GM23338 (cell line): ENCODE results near the gene TSPAN3. TPM values are rescaled to one million over a fixed set of nuclear protein-coding genes. Genes with fewer than 3 reads are reported as not detected.

Experiments used
- ATAC-seq: fragments of 200-7000 bp; cut with Tn5 transposase; 3 replicates; pipeline ENCODE4 v1.9.1; 2020
- DNase-seq: peaks from one replicate; pipeline ENCODE4 v3.0.0-alpha.2; 2015; ENCODE audit warnings: low spot score
- H2AFZ ChIP-seq: fragments of 200-600 bp; sonication (generic); 2 replicates; pipeline ENCODE4 v1.8.0; 2016; ENCODE audit warnings: antibody characterized with exemption, mild to moderate bottlenecking, moderate library complexity
- H3F3A ChIP-seq: fragments of 200-600 bp; sonication (generic); replicated peaks from 2 replicates; pipeline ENCODE4 v1.8.0; 2017; ENCODE audit warnings: antibody characterized with exemption, mixed run types, low read depth
- H3K27ac ChIP-seq: fragments of 200-600 bp; sonication (generic); 2 replicates; pipeline ENCODE4 v1.6.1; 2016; ENCODE audit warnings: low read depth
- H3K27me3 ChIP-seq: fragments of 200-600 bp; sonication (generic); 2 replicates; pipeline ENCODE4 v1.8.0; 2016; ENCODE audit warnings: mild to moderate bottlenecking, mixed run types, moderate library complexity; ENCODE audit not compliant: insufficient read depth
- H3K36me3 ChIP-seq: fragments of 200-600 bp; sonication (generic); 2 replicates; pipeline ENCODE4 v1.8.0; 2016; ENCODE audit warnings: mild to moderate bottlenecking; ENCODE audit not compliant: insufficient read depth
- H3K4me1 ChIP-seq: fragments of 200-600 bp; sonication (generic); 2 replicates; pipeline ENCODE4 v1.8.0; 2016; ENCODE audit warnings: mild to moderate bottlenecking, moderate library complexity; ENCODE audit not compliant: insufficient read depth
- H3K4me2 ChIP-seq: fragments of 200-600 bp; sonication (generic); 2 replicates; pipeline ENCODE4 v1.7.1; 2017; ENCODE audit warnings: mixed run types
- H3K4me3 ChIP-seq: fragments of 200-600 bp; sonication (generic); 2 replicates; pipeline ENCODE4 v1.6.1; 2016; ENCODE audit warnings: mixed run types
- H3K79me2 ChIP-seq: fragments of 200-600 bp; sonication (generic); replicated peaks from 2 replicates; pipeline ENCODE4 v1.8.0; 2017; ENCODE audit warnings: mild to moderate bottlenecking; ENCODE audit not compliant: insufficient read depth
- H3K9me2 ChIP-seq: fragments of 200-600 bp; sonication (generic); 2 replicates; pipeline ENCODE4 v1.8.0; 2017; ENCODE audit not compliant: insufficient read depth
- H4K20me1 ChIP-seq: fragments of 200-600 bp; sonication (generic); replicated peaks from 2 replicates; pipeline ENCODE4 v1.8.0; 2017; ENCODE audit warnings: mild to moderate bottlenecking; ENCODE audit not compliant: insufficient read depth
- H3K27ac Mint-ChIP-seq: 2 replicates; pipeline ENCODE4 v1.8.0; 2020; ENCODE audit warnings: inconsistent platforms, mild to moderate bottlenecking, moderate library complexity, mixed read lengths
- H3K27me3 Mint-ChIP-seq: 3 replicates; pipeline ENCODE4 v1.8.0; 2022; ENCODE audit warnings: low read depth, mild to moderate bottlenecking, moderate library complexity, mixed read lengths, inconsistent platforms; ENCODE audit not compliant: insufficient read depth, poor library complexity
- H3K36me3 Mint-ChIP-seq: 3 replicates; pipeline ENCODE4 v1.8.0; 2021; ENCODE audit warnings: low read depth, mild to moderate bottlenecking, inconsistent platforms, moderate library complexity, mixed read lengths
- H3K4me1 Mint-ChIP-seq: 3 replicates; pipeline ENCODE4 v1.8.0; 2020; ENCODE audit warnings: mild to moderate bottlenecking, inconsistent platforms, mixed read lengths
- H3K4me3 Mint-ChIP-seq: 3 replicates; pipeline ENCODE4 v1.8.0; 2021; ENCODE audit warnings: moderate library complexity, mild to moderate bottlenecking, inconsistent platforms, mixed read lengths
- H3K9me3 Mint-ChIP-seq: 3 replicates; pipeline ENCODE4 v1.8.0; 2020; ENCODE audit warnings: moderate library complexity, mild to moderate bottlenecking, inconsistent platforms, mixed read lengths
- EZH2 ChIP-seq: fragments of 200-600 bp; sonication (generic); IDR thresholded peaks from one replicate; pipeline ENCODE4 v1.8.0; 2017; ENCODE audit warnings: antibody characterized with exemption, mild to moderate bottlenecking, low read depth; ENCODE audit not compliant: unreplicated experiment
- REST ChIP-seq: IDR thresholded peaks from one replicate; pipeline ENCODE4 v1.6.1; 2018; ENCODE audit warnings: antibody characterized with exemption; ENCODE audit not compliant: unreplicated experiment
- STAT1 ChIP-seq: IDR thresholded peaks from one replicate; pipeline ENCODE4 v1.6.1; 2016; ENCODE audit warnings: antibody characterized with exemption; ENCODE audit not compliant: unreplicated experiment
- ZNF114 ChIP-seq: fragments of 250-450 bp; sonication (Bioruptor Pico); IDR thresholded peaks from 2 replicates; pipeline ENCODE4 v1.5.0; 2020; ENCODE audit warnings: mild to moderate bottlenecking, moderate library complexity
- ZNF331 ChIP-seq: fragments of 250-450 bp; sonication (Bioruptor Pico); IDR thresholded peaks from 2 replicates; pipeline ENCODE4 v1.5.0; 2020; ENCODE audit warnings: low read depth, mild to moderate bottlenecking, moderate library complexity
- ZNF462 ChIP-seq: fragments of 250-450 bp; sonication (Bioruptor Pico); IDR thresholded peaks from 2 replicates; pipeline ENCODE4 v1.5.0; 2020; ENCODE audit warnings: mild to moderate bottlenecking, moderate library complexity
- polyA plus RNA-seq: library from polyadenylated mRNA; unstranded; fragments of >200 nt; fragmentation: Nextera tagmentation; extraction: Ambion mirVana; gene quantifications from 2 replicates; pipeline ENCODE4 v1.2.1, GENCODE V29; 2016
- total RNA-seq: library from RNA; depleted of rRNA; stranded (reverse); fragments of >200 nt; shearing (Covaris generic); gene quantifications from 2 replicates; pipeline ENCODE4 v1.2.3, GENCODE V29; 2014

TSPAN3 gene
- total and polyA plus RNA-seq, 2 experiments from 2014 or later = 72.5 to 159 TPM

GRCh38 chr15:77017091-77017660 is 53.7 kb downstream of the TSPAN3 start (continued):
- TF ChIP-seq ZNF462 (CRISPR knock-in tag) (no peak), REST (no peak), EZH2 (no peak), ZNF114 (CRISPR knock-in tag) (no peak), ZNF331 (CRISPR knock-in tag) (no peak)

DNA sequence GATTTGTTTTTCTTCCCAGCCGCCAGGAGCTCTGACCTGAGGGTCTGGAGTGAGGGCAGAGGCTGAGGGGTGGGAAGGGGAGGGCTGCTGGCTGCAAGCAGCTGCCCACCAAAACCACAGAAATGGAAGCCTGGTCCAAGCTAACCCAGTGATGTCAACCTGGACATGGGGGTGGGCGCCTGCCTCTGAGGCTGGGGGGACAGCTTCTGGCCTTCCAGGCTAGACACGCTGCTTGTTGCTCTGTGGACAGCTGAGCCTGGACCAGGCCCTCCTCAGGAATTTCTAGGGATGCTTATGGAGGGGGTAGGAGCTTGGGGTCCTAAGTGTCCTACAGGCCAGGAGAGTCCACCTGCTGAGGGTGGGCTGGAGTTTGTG is 54.6 kb downstream of the TSPAN3 start:
- DNase-seq (no peak), ATAC-seq (no peak)
- no peak overlapping the region for H3K4me2 ChIP-seq
- H3F3A ChIP-seq = no peaks in the 10 kb centered on the region
- no peaks in the 10 kb centered on the region for H3K79me2 ChIP-seq
- Mint-ChIP-seq H3K27me3 (peaks cover 7% of the 10 kb centered on the region), H3K4me3 (no peak overlapping the region), H3K9me3 (no peaks in the 10 kb centered on the region), H3K4me1 (no peaks in the 10 kb centered on the region; the same call in 2 of the 3 replicates), H3K36me3 (no peaks in the 10 kb centered on the region), H3K27ac (no peak overlapping the region)
- no peak overlapping the region for H3K27ac ChIP-seq
- H2AFZ ChIP-seq = no peak overlapping the region
- H3K36me3 ChIP-seq = no peaks in the 10 kb centered on the region
- H3K9me2 ChIP-seq = no peaks in the 10 kb centered on the region
- no peaks in the 10 kb centered on the region for H4K20me1 ChIP-seq
- H3K4me1 ChIP-seq = no peaks in the 10 kb centered on the region
- H3K27me3 ChIP-seq = no peaks in the 10 kb centered on the region
- H3K4me3 ChIP-seq = no peak overlapping the region
- TF ChIP-seq STAT1 (no peak), ZNF462 (CRISPR knock-in tag) (no peak)
